ENCODE results near the gene CAPN1.

GRCh38 chr11:65218446-65218845 lies 36.7 kb downstream of the CAPN1 start:
- TF ChIP-seq CTCF (IDR thresholded peaks at IDR 0.05 in 8 of 11, conservative IDR thresholded peaks at IDR 0.05 in 3 of 11) (no peak), POLR2A (IDR thresholded peaks at IDR 0.05) (no peak), POLR2AphosphoS5 (IDR thresholded peaks at IDR 0.05) (no peak)
